OCI-LY3 (cell line): ENCODE results near the gene ITFG1.

Source experiments
- CTCF ChIP-seq: fragments of 200-600, 300-600 bp; sonication (generic); IDR thresholded peaks from 2 replicates; pipeline ENCODE4 v1.5.1; 2014; ENCODE audit warnings: antibody characterized with exemption, low read length, low read depth
- EZH2phosphoT487 ChIP-seq: fragments of 200-600 bp; shearing (Covaris generic); IDR thresholded peaks from 2 replicates; pipeline ENCODE4 v1.6.1; 2018; ENCODE audit warnings: antibody characterized with exemption, mixed run types, low read depth

GRCh38 chr16:47213761-47214440, 247.0 kb downstream of the ITFG1 start:
- TF ChIP-seq CTCF = no peak
- no peak for TF ChIP-seq EZH2phosphoT487
